Epithelial cell of esophagus (primary cell): ENCODE measurements around the gene GSG1L.
"Not testable (repeated sequence)": the region's sequence is repeated elsewhere in the genome, so short reads cannot be mapped to it uniquely, and the experiment has no call there.

ENCODE experiments used
- DNase-seq: peaks from one replicate; pipeline ENCODE4 v3.0.0; 2010; ENCODE audit warnings: low read depth
- H3K4me3 ChIP-seq: 2 replicates; pipeline ENCODE4 v1.5.1; 2011; ENCODE audit warnings: mild to moderate bottlenecking, low read length, control low read depth
- TF ChIP-seq, protein P1 (sequence below): IDR thresholded peaks from 2 replicates; pipeline ENCODE4 v1.5.1; 2011; ENCODE audit warnings: low read depth, mild to moderate bottlenecking, low read length, control low read depth, inconsistent platforms; ENCODE audit not compliant: insufficient read depth; ENCODE audit errors: missing control alignments

Gene GSG1L

DNA sequence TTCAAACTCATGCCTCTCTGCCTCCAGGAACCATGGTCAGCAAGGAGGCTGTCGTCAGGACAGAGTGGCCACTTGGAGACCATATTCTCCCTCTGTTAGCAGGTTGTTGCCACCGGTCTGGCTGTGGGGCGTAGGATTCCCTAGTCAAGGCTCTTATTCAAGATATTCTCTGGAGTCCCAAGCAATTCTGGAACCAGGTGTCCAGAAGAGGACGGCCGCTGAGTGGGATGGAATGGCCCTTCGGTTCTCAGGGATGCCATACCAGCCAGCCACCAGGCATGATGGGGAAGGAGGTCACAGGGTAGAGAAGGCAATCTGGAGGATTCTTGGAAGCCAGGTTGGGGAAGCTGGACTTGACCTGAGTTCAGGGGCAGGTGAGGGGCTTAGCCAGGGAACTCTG, 173.5 kb downstream of the GSG1L start:
- no peak for DNase-seq
- H3K4me3 ChIP-seq = no peak overlapping the region
- TF ChIP-seq, protein P1, sequence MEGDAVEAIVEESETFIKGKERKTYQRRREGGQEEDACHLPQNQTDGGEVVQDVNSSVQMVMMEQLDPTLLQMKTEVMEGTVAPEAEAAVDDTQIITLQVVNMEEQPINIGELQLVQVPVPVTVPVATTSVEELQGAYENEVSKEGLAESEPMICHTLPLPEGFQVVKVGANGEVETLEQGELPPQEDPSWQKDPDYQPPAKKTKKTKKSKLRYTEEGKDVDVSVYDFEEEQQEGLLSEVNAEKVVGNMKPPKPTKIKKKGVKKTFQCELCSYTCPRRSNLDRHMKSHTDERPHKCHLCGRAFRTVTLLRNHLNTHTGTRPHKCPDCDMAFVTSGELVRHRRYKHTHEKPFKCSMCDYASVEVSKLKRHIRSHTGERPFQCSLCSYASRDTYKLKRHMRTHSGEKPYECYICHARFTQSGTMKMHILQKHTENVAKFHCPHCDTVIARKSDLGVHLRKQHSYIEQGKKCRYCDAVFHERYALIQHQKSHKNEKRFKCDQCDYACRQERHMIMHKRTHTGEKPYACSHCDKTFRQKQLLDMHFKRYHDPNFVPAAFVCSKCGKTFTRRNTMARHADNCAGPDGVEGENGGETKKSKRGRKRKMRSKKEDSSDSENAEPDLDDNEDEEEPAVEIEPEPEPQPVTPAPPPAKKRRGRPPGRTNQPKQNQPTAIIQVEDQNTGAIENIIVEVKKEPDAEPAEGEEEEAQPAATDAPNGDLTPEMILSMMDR = no peak

DNA sequence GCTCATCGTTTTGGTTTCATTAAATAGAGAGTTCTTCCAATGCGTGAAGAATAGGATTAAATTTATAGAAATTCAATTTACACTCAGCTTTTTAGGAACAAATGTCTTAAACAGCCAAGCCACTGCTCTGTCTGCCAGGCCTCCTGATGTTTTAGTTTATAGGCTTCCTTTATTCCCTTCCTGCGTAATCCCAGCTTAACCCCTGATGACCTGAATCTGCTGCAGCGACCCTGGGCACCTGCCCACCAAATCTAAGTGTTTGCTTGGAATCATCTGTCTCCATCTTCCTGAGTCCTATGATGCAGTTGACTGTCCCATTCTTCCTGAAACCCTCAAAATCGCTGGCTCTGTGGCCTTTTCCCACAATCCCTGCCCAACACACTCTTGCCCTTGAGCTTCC, 179.9 kb downstream of the GSG1L start:
- TF ChIP-seq, protein P1 = no peak
- no peak overlapping the region for H3K4me3 ChIP-seq
- no peak for DNase-seq

DNA sequence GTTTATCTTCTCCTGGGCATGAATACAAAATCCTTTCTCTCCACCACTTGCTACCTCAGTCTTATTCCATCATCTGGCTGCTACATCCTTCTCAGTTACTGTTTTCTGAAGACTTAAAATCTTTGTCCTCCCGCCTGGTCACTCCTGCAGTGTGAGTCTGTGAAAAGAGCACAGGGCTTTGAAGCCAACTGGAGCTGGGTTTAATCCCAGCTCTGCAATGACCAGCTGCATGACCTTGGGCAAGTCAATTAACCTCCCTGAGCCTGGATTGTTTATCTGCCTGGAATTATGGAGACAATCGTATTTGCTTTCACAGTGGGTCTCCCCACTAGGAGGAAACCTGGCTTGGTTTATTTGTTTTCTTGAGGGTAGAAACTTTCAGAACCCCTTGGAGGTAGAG, 183.2 kb downstream of the GSG1L start:
- TF ChIP-seq, protein P1 = no peak
- H3K4me3 ChIP-seq = no peak overlapping the region
- no peak for DNase-seq

DNA sequence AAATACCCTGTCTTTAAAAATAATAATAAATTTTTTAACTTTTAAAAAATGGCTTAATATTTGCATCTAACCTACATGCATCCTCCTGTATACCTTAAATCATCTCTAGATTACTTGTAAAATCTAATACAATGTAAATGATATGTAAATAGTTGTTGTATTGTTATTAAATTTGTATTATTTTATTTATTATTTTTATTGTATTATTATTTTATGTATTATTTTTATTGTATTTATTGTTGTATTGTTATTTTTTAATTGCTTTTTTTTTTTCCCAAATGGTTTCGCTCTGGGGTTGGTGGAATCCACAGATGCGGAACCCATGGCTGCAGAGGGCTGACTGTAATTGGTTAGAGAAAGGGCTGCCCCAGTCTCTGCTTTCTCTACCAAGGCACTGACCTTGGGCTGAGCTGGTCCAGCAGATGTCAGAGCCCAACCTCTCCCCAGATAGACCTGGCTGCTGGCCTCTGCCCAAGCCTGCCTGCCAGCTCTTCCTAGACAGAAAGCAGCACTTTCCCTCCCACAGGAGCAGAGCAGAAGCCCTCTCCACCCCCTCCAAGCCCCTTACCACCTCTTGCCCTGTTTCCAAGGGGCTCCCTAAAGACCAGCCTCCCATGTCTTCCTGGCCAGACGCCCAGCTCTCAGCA, 183.8 kb downstream of the GSG1L start:
- TF ChIP-seq, protein P1 = no peak
- no peak for DNase-seq

DNA sequence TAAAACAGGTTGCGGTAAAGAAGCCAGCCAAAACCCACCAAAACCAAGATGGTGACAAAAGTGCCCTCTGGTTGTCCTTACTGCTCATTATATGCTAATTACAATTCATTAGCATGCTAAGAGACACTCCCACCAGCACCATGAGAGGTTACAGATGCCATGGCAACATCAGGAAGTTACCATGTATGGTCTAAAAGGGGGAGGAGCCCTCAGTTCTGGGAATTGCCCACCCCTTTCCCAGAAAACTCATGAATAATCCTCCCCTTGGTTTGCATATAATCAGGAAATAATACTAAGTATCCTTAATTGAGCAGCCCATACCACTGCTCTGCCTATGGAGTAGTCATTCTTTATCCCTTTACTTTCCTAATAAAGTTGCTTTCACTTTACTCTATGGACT, 190.9 kb downstream of the GSG1L start:
- not testable (repeated sequence) for H3K4me3 ChIP-seq

More for the DNA sequence above, 183.8 kb downstream of the GSG1L start:
- no peak overlapping the region for H3K4me3 ChIP-seq

DNA sequence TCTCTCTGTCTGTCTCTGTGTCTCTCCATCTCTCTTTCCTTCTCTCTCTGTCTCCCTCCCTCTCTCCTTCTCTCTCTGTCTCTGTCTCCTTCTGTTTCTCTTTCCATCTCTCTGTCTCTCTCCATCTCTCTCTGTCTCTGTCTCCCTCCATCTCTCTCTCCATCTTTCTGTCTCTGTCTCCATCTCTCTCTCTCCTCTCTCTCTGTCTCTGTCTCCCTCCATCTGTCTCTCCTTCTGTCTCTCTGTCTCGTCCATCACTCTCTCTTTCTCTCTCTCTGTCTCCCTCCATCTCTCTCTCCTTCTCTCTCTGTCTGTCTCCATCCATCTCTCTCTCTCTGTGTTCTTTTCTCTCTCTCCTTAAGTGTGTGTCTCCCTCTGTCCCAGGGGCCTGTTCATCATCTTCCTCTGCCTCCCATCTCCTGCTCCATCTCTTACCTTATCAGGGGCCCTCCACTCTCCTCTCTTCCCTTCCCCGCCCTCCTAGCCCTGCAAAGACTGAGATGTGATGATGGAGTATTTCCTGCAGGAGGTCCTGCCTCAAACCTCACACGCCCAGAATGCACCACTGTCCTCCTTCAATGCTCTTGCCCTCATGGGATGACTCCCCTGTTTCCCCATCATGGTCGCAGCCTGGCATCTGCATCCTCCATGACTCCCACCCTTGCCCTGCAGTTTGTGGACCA, 193.3 kb downstream of the GSG1L start:
- TF ChIP-seq, protein P1 = no peak
- no peak overlapping the region for H3K4me3 ChIP-seq
- DNase-seq = no peak

More for the DNA sequence above, 190.9 kb downstream of the GSG1L start:
- not testable (repeated sequence) for DNase-seq

DNA sequence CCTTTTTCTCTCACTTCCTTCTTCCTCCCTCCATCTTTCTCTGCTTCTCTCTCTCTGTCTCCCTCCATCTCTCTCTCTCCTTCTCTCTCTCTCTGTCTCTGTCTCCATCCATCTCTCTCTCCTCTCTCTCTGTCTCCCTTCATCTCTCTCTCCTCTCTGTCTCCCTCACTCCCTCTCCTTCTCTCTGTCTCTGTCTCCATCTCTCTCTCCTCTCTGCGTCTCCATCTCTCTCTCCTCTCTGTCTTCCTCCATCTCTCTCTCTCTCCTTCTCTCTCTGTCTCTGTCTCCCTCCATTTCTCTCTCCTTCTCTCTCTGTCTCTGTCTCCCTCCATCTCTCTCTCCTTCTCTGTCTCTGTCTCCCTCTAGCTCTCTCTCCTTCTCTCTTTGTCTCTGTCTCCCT, 194.1 kb downstream of the GSG1L start:
- TF ChIP-seq, protein P1 = no peak
- H3K4me3 ChIP-seq = no peak overlapping the region
- DNase-seq = no peak
